ENCODE measurements around the gene GRHL1.

GRHL1 gene

GRCh38 chr2:9993488-9994165 is 42.1 kb downstream of the GRHL1 start:
- DNase-seq (ENCODE audit: low spot score) = no peak
- H3K27ac ChIP-seq = no peak overlapping the region
- no peak for TF ChIP-seq CTCF (conservative IDR thresholded peaks at IDR 0.05; ENCODE audit: low read depth)
- ChIA-PET CTCF (interaction anchor here (1.0 kb wide), 1 partner anchor 9 kb away, joined by 5 read pairs; no protein-coding TSS in a partner anchor), POLR2A (ENCODE audit: low non-redundant PET) (no interaction called here)

- POLR2A ChIA-PET (ENCODE audit: low non-redundant PET) = no interaction called here
- DNase-seq (ENCODE audit: low spot score) = no peak
- CTCF ChIA-PET = no interaction called here
- no peak overlapping the region for H3K27ac ChIP-seq
- TF ChIP-seq CTCF (conservative IDR thresholded peaks at IDR 0.05; ENCODE audit: low read depth) = no peak
Observed at GRCh38 chr2:9994462-9994861, 43.0 kb downstream of the GRHL1 start.

- CTCF ChIA-PET = interaction anchor here (1.4 kb wide), 1 partner anchor 11 kb away, joined by 8 read pairs; no protein-coding TSS in a partner anchor
- TF ChIP-seq CTCF (conservative IDR thresholded peaks at IDR 0.05; ENCODE audit: low read depth) = no peak
Observed at GRCh38 chr2:9995059-9995458, 43.6 kb downstream of the GRHL1 start.

GRCh38 chr2:9996321-9996720 is 44.8 kb downstream of the GRHL1 start:
- no peak for DNase-seq (ENCODE audit: low spot score)
- TF ChIP-seq CTCF (conservative IDR thresholded peaks at IDR 0.05; ENCODE audit: low read depth) = no peak
- H3K27ac ChIP-seq = no peak overlapping the region
- POLR2A ChIA-PET (ENCODE audit: low non-redundant PET) = no interaction called here
- CTCF ChIA-PET = interaction anchor here (1.0 to 1.4 kb wide), 2 partner anchors 12 kb away, joined by 3 to 8 read pairs; no protein-coding TSS in a partner anchor

More at GRCh38 chr2:9995059-9995458, 43.6 kb downstream of the GRHL1 start:
- no peak overlapping the region for H3K27ac ChIP-seq
- POLR2A ChIA-PET (ENCODE audit: low non-redundant PET) = no interaction called here
- DNase-seq (ENCODE audit: low spot score) = no peak

GRCh38 chr2:9997936-9998335 is 46.4 kb downstream of the GRHL1 start:
- no peak overlapping the region for H3K27ac ChIP-seq
- ChIA-PET CTCF (no interaction called here), POLR2A (ENCODE audit: low non-redundant PET) (interaction anchor here (0.7 to 0.9 kb wide), 2 partner anchors 11 to 30 kb away, joined by 4 to 5 read pairs; no protein-coding TSS in a partner anchor)
- DNase-seq (ENCODE audit: low spot score) = no peak
- no peak for TF ChIP-seq CTCF (conservative IDR thresholded peaks at IDR 0.05; ENCODE audit: low read depth)

GRCh38 chr2:9998916-9999654 is 47.6 kb downstream of the GRHL1 start:
- no peak for DNase-seq (ENCODE audit: low spot score)
- ChIA-PET CTCF (no interaction called here), POLR2A (ENCODE audit: low non-redundant PET) (no interaction called here)

More at GRCh38 chr2:9998916-9999654, 47.6 kb downstream of the GRHL1 start:
- H3K27ac ChIP-seq = no peak overlapping the region
- no peak for TF ChIP-seq CTCF (conservative IDR thresholded peaks at IDR 0.05; ENCODE audit: low read depth)
